Right cardiac atrium (tissue), 5 donors: ENCODE measurements around the gene ELAVL1. TPM values are rescaled to one million over a fixed set of nuclear protein-coding genes. Genes with fewer than 3 reads are reported as not detected.

Experiments used
- ATAC-seq, 2 donors: fragments of 200-7000 bp; cut with Tn5 transposase; one replicate each; pipeline versions ENCODE4 v1.8.0 to v1.9.1; 2020; ENCODE audit warnings: moderate library complexity in 2 of 2, mild to moderate bottlenecking in 1 of 2
- DNase-seq, 3 donors: peaks; one replicate each; pipeline ENCODE4 v3.0.0-alpha.2; 2020
- H3K27ac ChIP-seq: one replicate; pipeline ENCODE4 v1.5.1; 2013; ENCODE audit warnings: mild to moderate bottlenecking, low read length, control low read depth, moderate library complexity
- H3K27me3 ChIP-seq: one replicate; pipeline ENCODE4 v1.6.1; 2013; ENCODE audit not compliant: control insufficient read depth, insufficient read depth
- H3K4me1 ChIP-seq: one replicate; pipeline ENCODE4 v1.6.1; 2013; ENCODE audit warnings: low read length; ENCODE audit not compliant: control insufficient read depth, insufficient read depth
- H3K4me3 ChIP-seq: one replicate; pipeline ENCODE4 v1.5.1; 2013; ENCODE audit warnings: low read length, control low read depth
- H3K9me3 ChIP-seq: one replicate; pipeline ENCODE4 v1.6.1; 2013; ENCODE audit warnings: low read length; ENCODE audit not compliant: control insufficient read depth
- WGBS: extraction: QIAGEN DNeasy Blood & Tissue Kit; methylation state at CpG from one replicate; pipeline ENCODE4 v1.1.7; 2013; 5-methylcytosine and 5-hydroxymethylcytosine counted together
- intact Hi-C, 4 donors: fragments of 100-400 bp; cut with DNase I; formaldehyde crosslinking; loops; one replicate each; pipeline versions ENCODE4 v1.11.0 to v1.14.0; 2022 to 2023
- polyA plus RNA-seq: library from polyadenylated mRNA; stranded (reverse); fragments of 200-250 nt; gene quantifications from one replicate; pipeline ENCODE4 v1.2.3, GENCODE V29; 2013
- total RNA-seq, 4 donors: library from RNA; stranded (reverse); fragmentation: NEBNext Ultra II Directional; extraction: Animal tissue kit (Norgen Biotek cat#: 25700); gene quantifications; one replicate each; pipeline ENCODE4 v1.2.1, GENCODE V29; 2021
- donor health status: healthy with polysubstance abuse.
- donor health status: DM: no; HTN: yes; CAD: no.
- donor health status: DM: no; HTN: no; CAD: no.
- donor health status: DM: no; HTN: yes; CAD: no; lungs with severe emphysema.
- donor health status: DM: yes; HTN: yes; CAD: no.

The ELAVL1 gene
- total and polyA plus RNA-seq, 5 donors, result 28.4 to 67.5 (median 64.2) TPM

DNA sequence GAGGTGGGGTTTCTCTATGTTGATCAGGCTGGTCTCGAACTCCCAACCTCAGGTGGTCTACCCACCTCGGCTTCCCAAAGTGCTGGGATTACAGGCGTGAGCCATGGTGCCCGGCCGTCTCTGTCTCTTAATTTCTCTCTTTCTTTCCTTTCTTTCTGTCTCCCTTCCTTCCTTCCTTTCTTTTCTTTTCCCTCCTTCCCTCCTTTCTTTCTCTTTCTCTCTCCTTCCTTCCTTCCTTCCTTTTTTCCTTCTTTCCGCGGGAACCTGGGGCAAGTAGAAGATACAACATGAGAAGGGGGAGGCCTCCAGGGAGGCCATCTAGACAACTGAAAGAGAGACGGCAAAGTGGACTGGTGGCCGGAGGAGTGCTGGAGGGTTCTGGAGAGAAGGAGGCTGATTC is 15.2 kb upstream of the ELAVL1 start:
- DNase-seq (no peak), ATAC-seq (no peak)
- H3K4me1 ChIP-seq, result no peaks in the 10 kb centered on the region
- intact Hi-C loops, result no loop called here
- H3K27me3 ChIP-seq, result no peaks in the 10 kb centered on the region
- H3K9me3 ChIP-seq, result no peaks in the 10 kb centered on the region
- H3K27ac ChIP-seq, result no peak overlapping the region
- H3K4me3 ChIP-seq, result no peak overlapping the region
- WGBS, result 72% methylated on average over 9 of the region's 9 CpGs

GRCh38 chr19:8017808-8018207 is 12.4 kb upstream of the ELAVL1 start:
- intact Hi-C loops, result no loop called here
- no peak for DNase-seq
- WGBS, result 76% methylated on average over 14 of the region's 14 CpGs
- H3K4me1 ChIP-seq, result no peaks in the 10 kb centered on the region
- no peaks in the 10 kb centered on the region for H3K27me3 ChIP-seq
- peak in 1 of 2 donors; percentile 38 for ATAC-seq
- H3K4me3 ChIP-seq, result no peak overlapping the region
- no peak overlapping the region for H3K27ac ChIP-seq
- no peaks in the 10 kb centered on the region for H3K9me3 ChIP-seq

GRCh38 chr19:8004723-8005513 is 523 bp downstream of the ELAVL1 start:
- H3K27ac ChIP-seq, result no peak overlapping the region
- H3K4me3 ChIP-seq, result peak overlapping the region; percentile 99
- ATAC-seq (no peak), DNase-seq (peak in 2 of 3 donors; percentile 63 to 69)
- intact Hi-C loops, result loop anchor here in 2 of 4 donors (5.0 to 10.0 kb wide), 3 partner anchors 33 to 60 kb away; partner anchors contain the start of gene TIMM44 (in 1 of the 2)
- H3K9me3 ChIP-seq, result no peaks in the 10 kb centered on the region
- H3K27me3 ChIP-seq, result no peaks in the 10 kb centered on the region
- under 1% methylated on average over 74 of the region's 74 CpGs for WGBS
- peaks cover 16% of the 10 kb centered on the region for H3K4me1 ChIP-seq

- Histone ChIP-seq H3K9me3 (no peaks in the 10 kb centered on the region), H3K4me1 (peaks cover 16% of the 10 kb centered on the region), H3K27ac (no peak overlapping the region), H3K4me3 (peak overlapping the region; percentile 99), H3K27me3 (no peaks in the 10 kb centered on the region)
- intact Hi-C loops, result loop anchor here in 1 of 4 donors (5.0 to 10.0 kb wide), 2 partner anchors 37 to 59 kb away; partner anchors contain the start of gene TIMM44
- DNase-seq (no peak), ATAC-seq (no peak)
- 67% methylated on average over 6 of the region's 6 CpGs for WGBS
These were observed 1.4 kb downstream of the ELAVL1 start for GRCh38 chr19:8004001-8004400.

DNA sequence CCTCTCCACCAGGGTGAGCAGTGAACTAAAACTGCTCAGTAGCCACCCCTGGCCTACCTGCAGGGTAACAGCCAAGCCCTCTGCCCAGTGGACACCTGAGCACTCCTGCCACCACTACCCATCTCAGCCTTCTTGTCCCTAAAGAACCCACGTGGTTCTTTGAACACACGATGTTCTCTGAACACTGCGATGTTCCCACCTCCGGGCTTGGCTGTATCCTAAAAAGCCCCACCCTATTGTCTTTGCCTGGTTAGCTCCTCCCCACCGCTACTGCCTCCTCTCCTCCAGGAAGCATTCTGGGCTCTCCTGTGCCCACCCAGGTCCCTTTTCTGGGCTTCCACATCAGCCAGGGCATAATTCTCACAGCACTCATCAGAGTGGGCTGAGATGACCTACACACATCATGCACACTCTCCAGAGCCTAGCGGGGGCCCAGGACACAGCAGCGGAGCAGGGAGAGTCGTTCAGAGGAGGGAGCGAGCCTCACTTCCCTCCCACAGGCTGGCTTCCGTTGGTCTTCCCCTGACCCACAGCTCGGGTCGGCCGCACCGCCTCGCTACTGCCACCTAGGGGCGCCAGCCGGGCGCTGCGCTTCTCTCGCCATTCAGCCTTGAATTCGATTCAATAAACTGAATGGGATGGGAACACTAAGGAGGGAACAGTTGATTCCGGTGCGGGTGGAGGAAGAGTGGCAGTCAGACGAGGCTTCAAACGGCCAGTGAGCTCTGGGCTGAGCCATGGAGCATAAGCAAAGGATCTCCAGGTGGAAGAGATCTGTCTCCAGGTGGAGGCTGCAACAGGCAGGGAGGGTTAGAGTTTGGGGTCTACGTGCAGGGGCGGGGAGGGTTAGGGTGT is 3.2 kb downstream of the ELAVL1 start:
- intact Hi-C loops, result loop anchor here in 1 of 4 donors (5.0 to 10.0 kb wide), 2 partner anchors 35 to 57 kb away; partner anchors contain the start of gene TIMM44
- WGBS, result 7% methylated on average over 27 of the region's 27 CpGs
- ATAC-seq (peak; percentile 81 to 87), DNase-seq (peak; percentile 82 to 93 (median 92))
- peak overlapping the region; percentile 5 for H3K4me3 ChIP-seq
- H3K27me3 ChIP-seq, result no peaks in the 10 kb centered on the region
- H3K9me3 ChIP-seq, result no peaks in the 10 kb centered on the region
- H3K27ac ChIP-seq, result peak overlapping the region; percentile 89
- H3K4me1 ChIP-seq, result peaks cover 16% of the 10 kb centered on the region

- peak overlapping the region; percentile 89 for H3K27ac ChIP-seq
- DNase-seq (no peak), ATAC-seq (no peak)
- H3K9me3 ChIP-seq, result no peaks in the 10 kb centered on the region
- WGBS, result 66% methylated on average over 5 of the region's 5 CpGs
- H3K4me1 ChIP-seq, result peaks cover 16% of the 10 kb centered on the region
- intact Hi-C loops, result loop anchor here in 1 of 4 donors (5.0 to 10.0 kb wide), 2 partner anchors 34 to 57 kb away; partner anchors contain the start of gene TIMM44
- H3K4me3 ChIP-seq, result no peak overlapping the region
- H3K27me3 ChIP-seq, result no peaks in the 10 kb centered on the region
These were observed 3.8 kb downstream of the ELAVL1 start for GRCh38 chr19:8001651-8001994.

- Histone ChIP-seq H3K9me3 (no peaks in the 10 kb centered on the region), H3K4me3 (no peak overlapping the region), H3K27ac (peak overlapping the region; percentile 65), H3K27me3 (no peaks in the 10 kb centered on the region), H3K4me1 (peaks cover 16% of the 10 kb centered on the region)
- DNase-seq (no peak), ATAC-seq (no peak)
- 69% methylated on average over 6 of the region's 6 CpGs for WGBS
- intact Hi-C loops, result loop anchor here in 1 of 4 donors (5.0 to 10.0 kb wide), 2 partner anchors 33 to 56 kb away; partner anchors contain the start of gene TIMM44
These were observed 5.0 kb downstream of the ELAVL1 start for GRCh38 chr19:8000298-8001038.

DNA sequence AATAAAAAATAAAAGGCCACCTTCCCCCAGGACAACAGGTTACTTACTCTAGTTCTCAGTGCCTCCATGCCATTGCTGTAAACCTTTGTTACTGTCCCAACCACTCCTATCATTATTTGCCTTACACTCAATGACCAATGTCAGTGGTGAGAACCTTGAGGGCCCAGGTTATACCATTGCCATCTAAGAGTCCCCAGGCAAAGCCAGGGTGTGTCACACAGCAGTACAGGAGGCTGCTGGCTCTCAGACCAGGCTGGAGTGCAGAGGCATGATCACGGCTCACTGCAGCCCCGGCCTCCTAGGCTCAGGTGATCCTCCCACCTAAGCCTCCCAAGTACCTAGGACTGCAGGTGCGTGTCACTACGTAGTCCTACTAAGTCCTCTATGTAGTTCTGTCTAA is 6.1 kb downstream of the ELAVL1 start:
- Histone ChIP-seq H3K27ac (no peak overlapping the region), H3K4me1 (peaks cover 16% of the 10 kb centered on the region), H3K9me3 (no peaks in the 10 kb centered on the region), H3K4me3 (no peak overlapping the region), H3K27me3 (no peaks in the 10 kb centered on the region)
- ATAC-seq (no peak), DNase-seq (no peak)
- 92% methylated on average over 4 of the region's 4 CpGs for WGBS
- intact Hi-C loops, result no loop called here

DNA sequence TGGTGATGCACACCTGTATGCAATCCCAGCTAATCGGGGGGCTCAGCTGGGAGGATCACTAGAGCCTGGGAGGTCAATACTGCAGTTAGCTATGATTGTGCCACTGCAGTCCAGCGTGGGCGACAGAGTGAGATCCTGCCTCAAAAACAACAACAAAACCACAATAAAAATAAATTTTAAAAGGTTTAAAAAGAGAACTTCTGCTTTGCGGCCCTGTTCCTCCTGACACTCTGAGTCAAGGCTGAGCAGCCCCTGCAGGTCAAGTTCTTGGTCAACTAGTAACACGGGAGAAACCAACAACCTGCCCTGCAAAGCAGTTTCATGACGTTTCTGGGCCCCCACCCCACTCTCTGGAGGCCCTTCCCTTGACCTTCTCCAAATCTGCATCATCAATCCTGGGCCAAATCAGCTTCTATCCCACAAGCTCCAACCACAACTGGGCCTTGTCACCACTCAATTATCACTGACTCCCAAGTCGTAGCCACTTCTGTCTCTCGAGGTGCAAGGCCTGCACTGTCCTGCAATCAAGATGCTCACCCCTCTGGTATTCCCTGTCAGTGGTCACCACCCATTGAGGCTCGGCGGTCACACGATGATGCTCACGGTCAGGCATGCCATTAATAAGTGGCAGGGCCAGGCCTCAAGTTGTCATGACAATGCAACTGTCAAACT is 7.5 kb downstream of the ELAVL1 start:
- WGBS, result 55% methylated on average over 12 of the region's 12 CpGs
- no peaks in the 10 kb centered on the region for H3K9me3 ChIP-seq
- H3K27me3 ChIP-seq, result no peaks in the 10 kb centered on the region
- intact Hi-C loops, result no loop called here
- peaks cover 16% of the 10 kb centered on the region for H3K4me1 ChIP-seq
- H3K4me3 ChIP-seq, result no peak overlapping the region
- no peak overlapping the region for H3K27ac ChIP-seq
- peak in 1 of 3 donors; percentile 4 for DNase-seq
- ATAC-seq, result no peak

DNA sequence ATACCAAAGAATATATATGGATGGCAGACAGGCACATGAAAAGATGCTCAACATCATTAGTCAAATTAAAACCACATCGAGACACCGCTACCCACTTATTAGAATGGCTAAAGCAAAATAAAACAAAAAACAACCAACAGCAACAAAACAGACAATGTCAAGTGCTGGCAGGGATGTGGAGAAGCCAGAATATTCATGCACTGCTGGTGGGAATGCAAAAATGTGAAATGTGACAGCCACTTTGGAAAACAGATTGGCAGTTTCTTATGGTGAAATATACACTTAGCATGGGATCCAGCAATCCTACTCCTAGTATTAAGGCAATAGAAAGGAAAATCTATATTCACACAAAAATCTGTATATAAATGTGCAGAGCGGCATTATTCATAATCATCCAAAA is 8.6 kb downstream of the ELAVL1 start:
- Histone ChIP-seq H3K27ac (no peak overlapping the region), H3K4me1 (peaks cover 14% of the 10 kb centered on the region), H3K27me3 (no peaks in the 10 kb centered on the region), H3K4me3 (no peak overlapping the region), H3K9me3 (no peaks in the 10 kb centered on the region)
- WGBS, result 98% methylated on average over 3 of the region's 3 CpGs
- no peak for DNase-seq
- intact Hi-C loops, result no loop called here
- ATAC-seq, result no peak
